Uterus (tissue), 4 donors: ENCODE measurements around the gene CDK10. TPM values are rescaled to one million over a fixed set of nuclear protein-coding genes. Genes with fewer than 3 reads are reported as not detected.

Experiments used
- DNase-seq, 2 donors: peaks; one replicate each; pipeline ENCODE4 v3.0.0-alpha.2; 2019 to 2020
- H3K27ac ChIP-seq, 2 donors: fragments of 200-600 bp; sonication (generic); 1 replicate in 1 of 2; 2 replicates in 1 of 2; pipeline ENCODE4 v1.5.1; 2016 to 2018
- H3K27me3 ChIP-seq, 2 donors: fragments of 200-600 bp; sonication (generic); one replicate each; pipeline ENCODE4 v1.5.1; 2018 to 2019; ENCODE audit warnings: control low read depth in 1 of 2
- H3K36me3 ChIP-seq, 2 donors: fragments of 200-600 bp; sonication (generic); one replicate each; pipeline ENCODE4 v1.5.1; 2019; ENCODE audit warnings: control low read depth in 1 of 2
- H3K4me1 ChIP-seq, 2 donors: fragments of 200-600 bp; sonication (generic); one replicate each; pipeline ENCODE4 v1.5.1; 2018 to 2019; ENCODE audit warnings: control low read depth in 1 of 2
- H3K4me3 ChIP-seq, 2 donors: fragments of 200-600 bp; sonication (generic); 1 replicate in 1 of 2; 2 replicates in 1 of 2; pipeline ENCODE4 v1.5.1; 2018 to 2019; ENCODE audit warnings: mild to moderate bottlenecking in 1 of 2
- H3K9me3 ChIP-seq, 2 donors: fragments of 200-600 bp; sonication (generic); one replicate each; pipeline ENCODE4 v1.5.1; 2019; ENCODE audit warnings: control low read depth in 1 of 2
- POLR2A ChIP-seq, 2 donors: fragments of 450-650 bp; IDR thresholded peaks; one replicate each; pipeline ENCODE4 v1.6.1; 2016; ENCODE audit warnings: antibody characterized with exemption in 2 of 2, mild to moderate bottlenecking in 1 of 2, moderate library complexity in 1 of 2
- intact Hi-C: fragments of 100-400 bp; cut with DNase I; formaldehyde crosslinking; loops from one replicate; pipeline ENCODE4 v1.15.1; 2023; ENCODE audit warnings: low total_unique reads
- total RNA-seq, 4 donors: library from RNA; depleted of rRNA in 3 of 4; stranded (reverse); fragments of >200 nt in 3 of 4; gene quantifications; one replicate each; pipeline versions ENCODE4 v1.1.0 to v1.2.4, GENCODE V29; 2014 to 2023
- TF ChIP-seq, protein P1 (sequence below), 4 experiments: fragments of 200-600 bp in 2 of 4; fragments of 450-650 bp in 2 of 4; sonication (generic) in 2 of 4; IDR thresholded peaks; one replicate each; pipeline ENCODE4 v1.5.1; 2016 to 2019; ENCODE audit warnings: antibody characterized with exemption in 4 of 4, mild to moderate bottlenecking in 2 of 4, moderate library complexity in 1 of 4
- donor health status: DM: yes; HTN: yes; CAD: no.

Gene CDK10
- total RNA-seq, 4 donors from 2014 or later: 13.8 to 90.7 (median 62.5) TPM

DNA sequence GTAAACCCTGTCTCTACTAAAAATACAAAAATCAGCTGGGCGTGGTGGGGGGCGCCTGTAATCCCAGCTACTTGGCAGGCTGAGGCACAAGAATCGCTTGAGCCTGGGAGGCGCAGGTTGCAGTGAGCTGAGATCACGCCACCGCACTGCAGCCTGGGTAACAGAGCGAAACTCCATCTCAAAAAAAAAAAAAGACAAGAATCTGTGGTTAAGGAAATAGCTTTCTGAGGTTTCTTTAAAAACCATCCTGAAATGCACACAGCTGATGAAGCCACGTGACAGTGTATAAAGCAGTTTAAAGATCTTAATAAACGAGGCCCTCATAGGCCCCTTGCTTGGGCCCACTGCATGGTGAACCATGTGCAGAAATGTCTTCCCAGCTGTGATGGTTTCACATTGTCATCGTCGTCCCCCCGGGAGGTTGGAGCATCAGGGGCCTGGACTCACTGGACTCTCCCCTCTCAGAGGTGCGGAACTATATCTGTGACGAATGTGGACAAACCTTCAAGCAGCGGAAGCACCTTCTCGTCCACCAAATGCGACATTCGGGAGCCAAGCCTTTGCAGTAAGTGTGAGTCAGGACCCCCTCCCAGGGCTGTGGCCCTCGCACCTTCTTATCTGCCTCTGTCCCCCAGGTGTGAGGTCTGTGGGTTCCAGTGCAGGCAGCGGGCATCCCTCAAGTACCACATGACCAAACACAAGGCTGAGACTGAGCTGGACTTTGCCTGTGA is 51.0 kb downstream of the CDK10 start:
- no peaks in the 10 kb centered on the region for H3K9me3 ChIP-seq
- no peak overlapping the region for H3K27ac ChIP-seq
- no peak for DNase-seq
- no peaks in the 10 kb centered on the region for H3K4me1 ChIP-seq
- intact Hi-C loops: no loop called here
- no peaks in the 10 kb centered on the region for H3K36me3 ChIP-seq
- TF ChIP-seq, protein P1, sequence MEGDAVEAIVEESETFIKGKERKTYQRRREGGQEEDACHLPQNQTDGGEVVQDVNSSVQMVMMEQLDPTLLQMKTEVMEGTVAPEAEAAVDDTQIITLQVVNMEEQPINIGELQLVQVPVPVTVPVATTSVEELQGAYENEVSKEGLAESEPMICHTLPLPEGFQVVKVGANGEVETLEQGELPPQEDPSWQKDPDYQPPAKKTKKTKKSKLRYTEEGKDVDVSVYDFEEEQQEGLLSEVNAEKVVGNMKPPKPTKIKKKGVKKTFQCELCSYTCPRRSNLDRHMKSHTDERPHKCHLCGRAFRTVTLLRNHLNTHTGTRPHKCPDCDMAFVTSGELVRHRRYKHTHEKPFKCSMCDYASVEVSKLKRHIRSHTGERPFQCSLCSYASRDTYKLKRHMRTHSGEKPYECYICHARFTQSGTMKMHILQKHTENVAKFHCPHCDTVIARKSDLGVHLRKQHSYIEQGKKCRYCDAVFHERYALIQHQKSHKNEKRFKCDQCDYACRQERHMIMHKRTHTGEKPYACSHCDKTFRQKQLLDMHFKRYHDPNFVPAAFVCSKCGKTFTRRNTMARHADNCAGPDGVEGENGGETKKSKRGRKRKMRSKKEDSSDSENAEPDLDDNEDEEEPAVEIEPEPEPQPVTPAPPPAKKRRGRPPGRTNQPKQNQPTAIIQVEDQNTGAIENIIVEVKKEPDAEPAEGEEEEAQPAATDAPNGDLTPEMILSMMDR (IDR thresholded peaks at IDR 0.05): no peak
- TF ChIP-seq POLR2A (IDR thresholded peaks at IDR 0.05): no peak
- no peaks in the 10 kb centered on the region for H3K27me3 ChIP-seq
- no peak overlapping the region for H3K4me3 ChIP-seq

DNA sequence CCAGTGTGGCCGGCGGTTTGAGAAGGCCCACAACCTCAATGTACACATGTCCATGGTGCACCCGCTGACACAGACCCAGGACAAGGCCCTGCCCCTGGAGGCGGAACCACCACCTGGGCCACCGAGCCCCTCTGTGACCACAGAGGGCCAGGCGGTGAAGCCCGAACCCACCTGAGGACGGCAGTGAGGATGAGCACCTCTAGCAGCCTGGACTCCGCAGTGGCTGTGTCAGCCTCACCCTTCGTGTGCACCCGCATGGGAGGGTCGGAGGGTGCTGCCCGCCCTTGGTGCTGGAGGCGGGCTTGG is 51.5 kb downstream of the CDK10 start:
- Histone ChIP-seq H3K27ac (no peak overlapping the region), H3K4me1 (no peaks in the 10 kb centered on the region), H3K36me3 (no peaks in the 10 kb centered on the region), H3K9me3 (no peaks in the 10 kb centered on the region), H3K27me3 (no peaks in the 10 kb centered on the region), H3K4me3 (no peak overlapping the region)
- intact Hi-C loops: no loop called here
- no peak for TF ChIP-seq POLR2A (IDR thresholded peaks at IDR 0.05)
- TF ChIP-seq, protein P1 (IDR thresholded peaks at IDR 0.05): no peak
- no peak for DNase-seq

DNA sequence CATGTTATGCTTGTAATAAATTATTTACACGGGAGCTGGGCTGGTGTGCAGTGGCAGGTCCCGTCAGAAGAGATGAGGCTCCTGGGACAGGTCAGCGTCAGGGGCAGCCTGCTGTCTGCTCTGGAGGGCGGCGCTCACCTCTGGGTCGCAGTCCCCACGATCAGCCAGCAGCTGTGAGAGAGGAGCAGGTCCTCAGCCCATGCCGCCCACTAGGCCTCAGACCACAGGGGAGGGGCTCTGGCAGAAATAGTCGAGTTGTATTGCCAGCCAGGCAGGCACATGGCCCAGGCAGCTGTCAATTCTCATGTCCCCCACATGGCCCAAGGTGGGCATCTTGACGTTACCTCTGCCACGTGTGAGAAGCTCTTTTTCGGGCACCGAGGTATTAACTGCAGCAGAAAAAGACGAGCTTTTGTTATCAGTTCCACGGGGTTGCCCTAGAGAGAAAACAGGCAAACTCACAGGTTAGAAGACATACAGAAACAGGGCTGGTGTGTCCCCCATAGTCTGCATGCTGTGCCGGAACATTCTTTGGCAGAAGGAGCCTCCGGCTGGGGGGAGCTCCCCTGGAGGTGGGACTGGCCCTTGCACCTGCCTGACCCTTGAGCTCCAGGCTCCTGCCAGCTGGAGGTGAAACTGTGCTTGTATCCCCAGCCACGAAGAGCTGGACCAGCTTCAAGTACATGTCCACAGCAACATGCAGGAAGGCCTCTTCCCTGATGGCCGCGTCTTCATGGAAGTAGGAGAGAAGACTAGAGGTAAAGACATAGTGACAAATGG is 52.2 kb downstream of the CDK10 start:
- Histone ChIP-seq H3K4me1 (no peaks in the 10 kb centered on the region), H3K27me3 (no peaks in the 10 kb centered on the region), H3K9me3 (no peaks in the 10 kb centered on the region), H3K4me3 (no peak overlapping the region), H3K27ac (no peak overlapping the region), H3K36me3 (no peaks in the 10 kb centered on the region)
- intact Hi-C loops: no loop called here
- no peak for DNase-seq
- TF ChIP-seq, protein P1 (IDR thresholded peaks at IDR 0.05): no peak

DNA sequence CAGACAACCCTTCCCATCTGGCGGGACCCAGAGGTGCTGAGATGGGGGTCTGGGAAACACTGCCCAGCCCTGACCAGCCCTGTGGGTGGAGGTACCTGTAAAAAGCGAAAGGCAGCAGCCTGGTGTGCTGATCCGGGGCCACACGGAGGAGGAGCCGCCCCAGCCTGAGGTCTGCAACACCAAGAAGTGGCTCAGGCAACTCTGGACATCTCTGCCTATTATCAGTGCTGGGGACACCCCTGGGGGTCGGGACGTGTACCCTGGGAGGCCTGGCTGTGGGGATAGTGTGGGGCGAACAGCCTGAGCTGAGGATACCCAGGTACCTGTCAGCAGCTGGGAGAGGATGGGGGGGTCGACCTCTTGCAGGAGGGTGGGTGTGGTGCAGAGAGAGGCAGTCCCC is 52.9 kb downstream of the CDK10 start:
- no peaks in the 10 kb centered on the region for H3K4me1 ChIP-seq
- no peak overlapping the region for H3K4me3 ChIP-seq
- TF ChIP-seq, protein P1 (IDR thresholded peaks at IDR 0.05): no peak
- no peak for TF ChIP-seq POLR2A (IDR thresholded peaks at IDR 0.05)
- no peak overlapping the region for H3K27ac ChIP-seq
- intact Hi-C loops: no loop called here
- H3K36me3 ChIP-seq: no peaks in the 10 kb centered on the region
- DNase-seq: no peak
- no peaks in the 10 kb centered on the region for H3K9me3 ChIP-seq
- no peaks in the 10 kb centered on the region for H3K27me3 ChIP-seq

DNA sequence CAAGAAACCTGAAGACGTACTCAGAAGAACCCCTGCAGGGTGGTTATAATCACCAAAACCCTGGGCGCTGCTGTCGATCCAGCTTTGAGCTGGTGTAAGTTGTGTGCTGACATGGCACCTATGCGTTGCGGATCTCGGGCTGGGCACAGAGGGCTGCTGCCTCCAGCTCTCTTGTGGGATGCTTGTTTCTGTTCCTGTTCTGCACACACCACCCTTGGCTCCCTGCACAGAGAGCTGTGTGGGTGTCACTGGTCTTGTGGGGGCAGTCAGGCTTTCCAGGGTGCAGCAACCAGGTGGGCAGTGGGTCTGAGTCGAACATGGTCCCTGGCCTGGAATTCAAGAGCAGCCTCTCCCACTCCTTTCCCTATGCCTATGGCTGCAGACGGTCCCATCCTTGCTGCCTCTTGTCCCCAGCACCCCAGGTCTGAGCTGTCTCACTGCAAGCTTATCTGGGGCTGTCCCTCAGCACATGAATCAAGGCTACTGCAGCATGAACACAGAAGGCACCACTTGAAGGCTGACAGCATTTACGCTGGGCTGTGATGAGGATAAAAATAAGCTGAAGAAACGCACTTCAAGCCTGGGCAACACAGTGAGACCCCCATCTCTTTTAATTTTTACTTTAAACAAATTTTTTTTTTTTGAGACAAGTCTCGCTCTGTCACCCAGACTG is 55.0 kb downstream of the CDK10 start:
- Histone ChIP-seq H3K27ac (no peak overlapping the region), H3K36me3 (no peaks in the 10 kb centered on the region), H3K4me3 (no peak overlapping the region), H3K4me1 (no peaks in the 10 kb centered on the region), H3K9me3 (no peaks in the 10 kb centered on the region), H3K27me3 (no peaks in the 10 kb centered on the region)
- intact Hi-C loops: no loop called here
- no peak for DNase-seq
- no peak for TF ChIP-seq POLR2A (IDR thresholded peaks at IDR 0.05)
- TF ChIP-seq, protein P1 (IDR thresholded peaks at IDR 0.05): no peak
